Astrocyte of the spinal cord (primary cell): ENCODE results near the gene MCC.
"Not testable (repeated sequence)": the region's sequence is repeated elsewhere in the genome, so short reads cannot be mapped to it uniquely, and the experiment has no call there.

Source experiments
- DNase-seq: peaks from one replicate; pipeline ENCODE4 v3.0.0; 2011; ENCODE audit warnings: low read depth, low spot score
- H3K4me3 ChIP-seq: 2 replicates; pipeline ENCODE4 v1.5.1; 2011; ENCODE audit warnings: low read depth, mild to moderate bottlenecking, low read length, moderate library complexity
- CTCF ChIP-seq: IDR thresholded peaks from 2 replicates; pipeline ENCODE4 v1.5.1; 2012; ENCODE audit warnings: low read depth, mild to moderate bottlenecking, low read length, inconsistent platforms
- in situ Hi-C: cut with HindIII; loops from 2 replicates; pipeline ENCODE4 v1.10.0; 2017; ENCODE audit warnings: low sequenced_read_pairs

MCC gene

GRCh38 chr5:113425909-113426308 is 62.3 kb downstream of the MCC start:
- in situ Hi-C loops: no loop called here
- no peak for TF ChIP-seq CTCF
- no peak for DNase-seq
- no peak overlapping the region for H3K4me3 ChIP-seq

GRCh38 chr5:113421693-113422092 is 66.6 kb downstream of the MCC start:
- no peak for DNase-seq
- no peak overlapping the region for H3K4me3 ChIP-seq
- TF ChIP-seq CTCF: no peak
- in situ Hi-C loops: no loop called here

- TF ChIP-seq CTCF: no peak
- H3K4me3 ChIP-seq: no peak overlapping the region
- in situ Hi-C loops: no loop called here
- no peak for DNase-seq
Measured at GRCh38 chr5:113405530-113405929, 82.7 kb downstream of the MCC start.

GRCh38 chr5:113404269-113404668 is 84.0 kb downstream of the MCC start:
- no peak for DNase-seq
- no peak overlapping the region for H3K4me3 ChIP-seq
- in situ Hi-C loops: no loop called here
- TF ChIP-seq CTCF: no peak

- DNase-seq, in situ Hi-C loops, H3K4me3 ChIP-seq: not testable (repeated sequence)
Measured at GRCh38 chr5:113397986-113398385, 90.3 kb downstream of the MCC start.

- in situ Hi-C loops: no loop called here
- no peak overlapping the region for H3K4me3 ChIP-seq
- no peak for TF ChIP-seq CTCF
- no peak for DNase-seq
Measured at GRCh38 chr5:113397046-113397445, 91.2 kb downstream of the MCC start.

GRCh38 chr5:113394658-113395057 is 93.6 kb downstream of the MCC start:
- TF ChIP-seq CTCF: no peak
- H3K4me3 ChIP-seq: no peak overlapping the region
- in situ Hi-C loops: no loop called here
- no peak for DNase-seq
